GM12878 (cell line): ENCODE results near the gene CNIH1. TPM values are rescaled to one million over a fixed set of nuclear protein-coding genes. Genes with fewer than 3 reads are reported as not detected.

Experiments used
- ATAC-seq: fragments of 200-7000 bp; cut with Tn5 transposase; 3 replicates; pipeline ENCODE4 v1.9.1; 2020; ENCODE audit warnings: mild to moderate bottlenecking, moderate library complexity
- BruUV-seq: library from RNA; stranded (reverse); fragments of 400-500 nt; replicated peaks from 2 replicates; lab custom pipeline; 2021; lab: Mats Ljungman, UMichigan
- CTCF ChIA-PET: fragments of 300-600 bp; sonication (Branson Sonifier 250); formaldehyde crosslinking; extraction: SDS; loops from one replicate; lab custom pipeline; 2021; ENCODE audit warnings: inconsistent platforms; lab: Yijun Ruan, JAX
- POLR2A ChIA-PET: fragments of 350-600 bp; formaldehyde crosslinking; extraction: SDS; loops from one replicate; lab custom pipeline; 2021; ENCODE audit warnings: inconsistent platforms; lab: Charles Lee
- RAD21 ChIA-PET: fragments of 300-600 bp; sonication (Branson Sonifier 250); formaldehyde crosslinking; loops from one replicate; lab custom pipeline; 2023; ENCODE audit warnings: antibody characterized with exemption; ENCODE audit not compliant: unreplicated experiment; lab: Charles Lee
- SMC1A ChIA-PET: fragments of 300-600 bp; sonication (Branson Sonifier 250); formaldehyde crosslinking; loops from one replicate; lab custom pipeline; 2023; ENCODE audit not compliant: unreplicated experiment, uncharacterized antibody; lab: Charles Lee
- DNase-seq: peaks from one replicate; pipeline ENCODE4 v3.0.0-alpha.2; 2011; ENCODE audit warnings: low read depth, low spot score
- FAIRE-seq: peaks from 3 replicates; lab custom pipeline; 2011; peaks lifted over from hg19 to GRCh38; lab: Jason Lieb, UNC
- H2AFZ ChIP-seq: 2 replicates; pipeline ENCODE4 v1.6.0; 2011; ENCODE audit warnings: low read depth, low read length, control low read depth; ENCODE audit not compliant: control insufficient read depth
- H3K27ac ChIP-seq: 2 replicates; pipeline ENCODE4 v1.5.1; 2011; ENCODE audit warnings: control low read depth; ENCODE audit not compliant: control insufficient read depth, insufficient read depth
- H3K27me3 ChIP-seq, 2 experiments: replicated peaks in 1 of 2; 2 replicates each; pipeline versions ENCODE4 v1.6.0 to v1.6.1; 2011; ENCODE audit warnings: low read length in 1 of 2; ENCODE audit not compliant: control insufficient read depth in 2 of 2, insufficient read depth in 2 of 2
- H3K36me3 ChIP-seq, 2 experiments: 2 replicates each; pipeline ENCODE4 v1.5.1; 2011; ENCODE audit warnings: low read length in 1 of 2; ENCODE audit not compliant: control insufficient read depth in 2 of 2, insufficient read depth in 2 of 2
- H3K4me1 ChIP-seq: 2 replicates; pipeline ENCODE4 v1.6.1; 2011; ENCODE audit warnings: mild to moderate bottlenecking, low read length, moderate library complexity, mixed read lengths; ENCODE audit not compliant: control insufficient read depth, insufficient read depth
- H3K4me2 ChIP-seq: 2 replicates; pipeline ENCODE4 v1.6.0; 2011; ENCODE audit warnings: control low read depth; ENCODE audit not compliant: control insufficient read depth, insufficient read depth
- H3K4me3 ChIP-seq: fragments of 200-600 bp; sonication (generic); 2 replicates; pipeline ENCODE4 v1.5.1; 2016
- H3K79me2 ChIP-seq: 2 replicates; pipeline ENCODE4 v1.6.0; 2011; ENCODE audit warnings: low read length; ENCODE audit not compliant: control insufficient read depth, insufficient read depth
- H3K9ac ChIP-seq: 2 replicates; pipeline ENCODE4 v1.8.0; 2011; ENCODE audit warnings: low read length, control low read depth, mixed read lengths; ENCODE audit not compliant: control insufficient read depth, insufficient read depth
- H3K9me3 ChIP-seq: replicated peaks from 3 replicates; pipeline ENCODE4 v1.5.1; 2011; ENCODE audit warnings: mild to moderate bottlenecking, low read length; ENCODE audit not compliant: control insufficient read depth, insufficient read depth
- H4K20me1 ChIP-seq: 2 replicates; pipeline ENCODE4 v1.6.0; 2011; ENCODE audit not compliant: control insufficient read depth, insufficient read depth
- HCFC1 ChIP-seq: fragments of 150-350 bp; IDR thresholded peaks from 2 replicates; pipeline ENCODE4 v1.6.1; 2014; ENCODE audit warnings: low read length
- HDAC2 ChIP-seq: fragments of 200-600 bp; sonication (generic); IDR thresholded peaks from 2 replicates; pipeline ENCODE4 v1.6.1; 2017
- KDM1A ChIP-seq: fragments of 200-600 bp; sonication (generic); IDR thresholded peaks from 2 replicates; pipeline ENCODE4 v1.6.1; 2016; ENCODE audit warnings: borderline replicate concordance
- MTA2 ChIP-seq: fragments of 450-650 bp; IDR thresholded peaks from 2 replicates; pipeline ENCODE4 v1.6.1; 2016; ENCODE audit warnings: low read depth, mild to moderate bottlenecking, moderate library complexity
- POLR2AphosphoS5 ChIP-seq: IDR thresholded peaks from 2 replicates; pipeline ENCODE4 v1.6.1; 2011; ENCODE audit warnings: mild to moderate bottlenecking, low read length, inconsistent platforms
- RAD51 ChIP-seq: fragments of 450-650 bp; IDR thresholded peaks from 2 replicates; pipeline ENCODE4 v1.6.1; 2016; ENCODE audit warnings: moderate library complexity, mild to moderate bottlenecking, inconsistent platforms
- STAT1 ChIP-seq: fragments of 450-650 bp; conservative IDR thresholded peaks from 2 replicates; pipeline ENCODE4 v1.6.1; 2014; ENCODE audit warnings: antibody characterized with exemption, mild to moderate bottlenecking
- TARDBP ChIP-seq: IDR thresholded peaks from 2 replicates; pipeline ENCODE4 v1.6.1; 2016; ENCODE audit warnings: borderline replicate concordance
- ZBED1 ChIP-seq: IDR thresholded peaks from 2 replicates; pipeline ENCODE4 v1.6.1; 2016; ENCODE audit warnings: borderline replicate concordance
- WGBS: methylation state at CpG from one replicate; pipeline ENCODE4 v1.1.6; 2016; ENCODE audit warnings: low lambda C conversion rate; ENCODE audit not compliant: insufficient replicate concordance, insufficient coverage; ENCODE audit errors: missing lambda C conversion rate; 5-methylcytosine and 5-hydroxymethylcytosine counted together
- in situ Hi-C: fragments of 300-500 bp; cut with MboI; formaldehyde crosslinking; loops from 9 replicates; pipeline ENCODE4 v1.14.3; 2018; ENCODE audit warnings: mixed read lengths
- intact Hi-C: fragments of 100-400 bp; cut with micrococcal nuclease; formaldehyde crosslinking; loops from one replicate; pipeline ENCODE4 v1.14.2; 2022; ENCODE audit not compliant: unreplicated experiment
- polyA plus RNA-seq, 11 experiments: library from polyadenylated mRNA; depleted of rRNA in 4 of 11; unstranded in 6 of 11; stranded (reverse) in 5 of 11; fragments of >200 nt; fragmentation: Nextera tagmentation in 4 of 11; fragmentation: Illumina TruSeq in 1 of 11; extraction: Ambion mirVana in 4 of 11; extraction: Trizol in 1 of 11; gene quantifications; 1 replicate in 1 of 11; 2 replicates in 10 of 11; pipeline versions ENCODE4 v1.2.1 to v1.2.3, GENCODE V29; 2011 to 2016; ENCODE audit warnings: inconsistent platforms in 2 of 11, missing spikeins in 2 of 11, low read depth in 1 of 11
- total RNA-seq, 4 experiments: library from RNA; depleted of rRNA in 3 of 4; stranded (reverse); fragments of >200 nt in 3 of 4; fragmentation: Illumina TruSeq in 1 of 4; extraction: Trizol in 1 of 4; gene quantifications; 2 replicates each; pipeline versions ENCODE4 v1.2.1 to v1.2.3, GENCODE V29; 2013 to 2021
- TF ChIP-seq, protein P1 (sequence below): IDR thresholded peaks from 2 replicates; pipeline ENCODE4 v1.6.1; 2011; ENCODE audit warnings: mild to moderate bottlenecking, low read depth, low read length, moderate library complexity; ENCODE audit not compliant: insufficient replicate concordance
- TF ChIP-seq, protein P2 (sequence below): fragments of 450-650 bp; IDR thresholded peaks from 2 replicates; pipeline ENCODE4 v1.6.1; 2014; ENCODE audit warnings: mild to moderate bottlenecking
- TF ChIP-seq, protein P3 (sequence below): fragments of 150-350 bp; IDR thresholded peaks from 2 replicates; pipeline ENCODE4 v1.6.1; 2014; ENCODE audit warnings: mild to moderate bottlenecking, low read depth, low read length
- TF ChIP-seq, protein P4 (sequence below): fragments of 450-650 bp; IDR thresholded peaks from 2 replicates; pipeline ENCODE4 v1.6.1; 2017; ENCODE audit warnings: antibody characterized with exemption, mild to moderate bottlenecking, moderate library complexity

CNIH1 gene
- total and polyA plus RNA-seq, 10 of the 15 experiments (the other 5 are each of a cell fraction or from before 2014, with no cell fraction given): 48.9 to 274 (median 110) TPM

DNA sequence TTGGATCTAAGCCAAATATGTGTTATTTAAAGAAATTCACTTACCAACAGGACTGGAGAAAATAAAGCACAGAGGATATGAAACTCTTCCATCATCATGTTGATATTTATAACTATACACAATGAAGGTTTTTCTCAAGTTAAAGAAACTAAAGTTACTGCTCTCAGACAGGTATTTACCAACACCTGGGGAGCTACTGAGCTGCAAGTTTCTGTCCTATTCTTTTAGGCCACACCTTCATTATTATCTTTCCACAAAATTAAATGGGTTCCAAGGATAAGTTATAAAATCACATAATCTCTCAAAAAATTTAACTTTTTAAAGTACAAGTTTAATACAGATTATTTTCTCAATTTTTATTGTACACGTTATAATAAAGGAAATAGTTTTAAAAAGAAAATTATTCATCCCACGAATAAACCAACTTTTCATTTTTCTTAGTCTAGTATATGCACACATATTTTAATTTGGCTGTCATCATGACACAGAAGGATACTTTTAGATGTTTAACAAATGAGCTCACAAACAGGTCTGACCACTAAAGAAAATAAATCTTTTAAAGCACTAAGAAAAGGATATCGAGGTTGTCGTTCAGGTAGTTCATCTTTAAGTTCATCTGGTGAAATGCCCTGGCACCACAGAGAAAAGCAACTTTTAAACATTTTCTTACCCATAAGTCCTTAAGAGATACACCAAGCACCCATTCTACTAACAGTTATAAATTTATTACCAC is 39.8 kb upstream of the CNIH1 start (continued):
- TF ChIP-seq, protein P1, sequence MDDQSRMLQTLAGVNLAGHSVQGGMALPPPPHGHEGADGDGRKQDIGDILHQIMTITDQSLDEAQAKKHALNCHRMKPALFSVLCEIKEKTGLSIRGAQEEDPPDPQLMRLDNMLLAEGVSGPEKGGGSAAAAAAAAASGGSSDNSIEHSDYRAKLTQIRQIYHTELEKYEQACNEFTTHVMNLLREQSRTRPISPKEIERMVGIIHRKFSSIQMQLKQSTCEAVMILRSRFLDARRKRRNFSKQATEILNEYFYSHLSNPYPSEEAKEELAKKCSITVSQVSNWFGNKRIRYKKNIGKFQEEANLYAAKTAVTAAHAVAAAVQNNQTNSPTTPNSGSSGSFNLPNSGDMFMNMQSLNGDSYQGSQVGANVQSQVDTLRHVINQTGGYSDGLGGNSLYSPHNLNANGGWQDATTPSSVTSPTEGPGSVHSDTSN: no peak
- TF ChIP-seq STAT1: no peak
- no peak for TF ChIP-seq MTA2
- TF ChIP-seq, protein P2, sequence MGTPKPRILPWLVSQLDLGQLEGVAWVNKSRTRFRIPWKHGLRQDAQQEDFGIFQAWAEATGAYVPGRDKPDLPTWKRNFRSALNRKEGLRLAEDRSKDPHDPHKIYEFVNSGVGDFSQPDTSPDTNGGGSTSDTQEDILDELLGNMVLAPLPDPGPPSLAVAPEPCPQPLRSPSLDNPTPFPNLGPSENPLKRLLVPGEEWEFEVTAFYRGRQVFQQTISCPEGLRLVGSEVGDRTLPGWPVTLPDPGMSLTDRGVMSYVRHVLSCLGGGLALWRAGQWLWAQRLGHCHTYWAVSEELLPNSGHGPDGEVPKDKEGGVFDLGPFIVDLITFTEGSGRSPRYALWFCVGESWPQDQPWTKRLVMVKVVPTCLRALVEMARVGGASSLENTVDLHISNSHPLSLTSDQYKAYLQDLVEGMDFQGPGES: no peak
- TF ChIP-seq RAD51: no peak
- TF ChIP-seq ZBED1: no peak
- no peak for TF ChIP-seq KDM1A
- no peak for TF ChIP-seq HCFC1

DNA sequence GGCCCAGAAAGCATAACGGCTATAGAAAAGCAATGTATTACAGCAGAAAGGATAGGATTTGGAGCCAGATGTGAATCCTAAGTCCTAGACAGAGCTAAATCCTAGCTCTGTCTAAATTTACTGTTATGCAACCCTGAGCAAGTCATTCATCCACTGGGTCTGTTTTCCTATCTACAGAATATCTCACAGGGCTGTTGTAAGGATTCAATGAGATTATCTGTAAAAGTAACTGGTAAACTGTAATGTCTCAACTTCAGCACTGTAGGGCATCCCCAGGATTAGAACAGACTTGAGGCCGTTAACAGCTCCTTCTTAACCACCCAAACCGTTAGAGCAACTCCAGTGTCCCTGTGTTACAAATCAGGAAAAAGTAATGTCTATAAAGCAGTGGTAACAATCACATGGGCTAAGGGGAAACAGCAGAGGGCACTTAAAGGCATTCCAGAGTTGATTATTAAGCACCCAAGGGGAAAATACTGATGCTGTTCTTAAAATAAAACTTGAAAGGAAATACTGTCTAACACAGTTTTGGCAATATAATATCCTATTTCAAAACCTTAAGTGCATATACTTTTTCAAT is 37.6 kb upstream of the CNIH1 start:
- CTCF ChIA-PET: no interaction called here
- BruUV-seq: TSS peak; percentile 10
- peaks cover 0 to 6% of the 10 kb centered on the region in 2 experiments; a peak in 2 of 4 replicates for H3K36me3 ChIP-seq
- no peak for TF ChIP-seq HDAC2
- no peak for TF ChIP-seq TARDBP
- TF ChIP-seq POLR2AphosphoS5: no peak
- TF ChIP-seq, protein P3, sequence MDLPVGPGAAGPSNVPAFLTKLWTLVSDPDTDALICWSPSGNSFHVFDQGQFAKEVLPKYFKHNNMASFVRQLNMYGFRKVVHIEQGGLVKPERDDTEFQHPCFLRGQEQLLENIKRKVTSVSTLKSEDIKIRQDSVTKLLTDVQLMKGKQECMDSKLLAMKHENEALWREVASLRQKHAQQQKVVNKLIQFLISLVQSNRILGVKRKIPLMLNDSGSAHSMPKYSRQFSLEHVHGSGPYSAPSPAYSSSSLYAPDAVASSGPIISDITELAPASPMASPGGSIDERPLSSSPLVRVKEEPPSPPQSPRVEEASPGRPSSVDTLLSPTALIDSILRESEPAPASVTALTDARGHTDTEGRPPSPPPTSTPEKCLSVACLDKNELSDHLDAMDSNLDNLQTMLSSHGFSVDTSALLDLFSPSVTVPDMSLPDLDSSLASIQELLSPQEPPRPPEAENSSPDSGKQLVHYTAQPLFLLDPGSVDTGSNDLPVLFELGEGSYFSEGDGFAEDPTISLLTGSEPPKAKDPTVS: no peak
- TF ChIP-seq, protein P4, sequence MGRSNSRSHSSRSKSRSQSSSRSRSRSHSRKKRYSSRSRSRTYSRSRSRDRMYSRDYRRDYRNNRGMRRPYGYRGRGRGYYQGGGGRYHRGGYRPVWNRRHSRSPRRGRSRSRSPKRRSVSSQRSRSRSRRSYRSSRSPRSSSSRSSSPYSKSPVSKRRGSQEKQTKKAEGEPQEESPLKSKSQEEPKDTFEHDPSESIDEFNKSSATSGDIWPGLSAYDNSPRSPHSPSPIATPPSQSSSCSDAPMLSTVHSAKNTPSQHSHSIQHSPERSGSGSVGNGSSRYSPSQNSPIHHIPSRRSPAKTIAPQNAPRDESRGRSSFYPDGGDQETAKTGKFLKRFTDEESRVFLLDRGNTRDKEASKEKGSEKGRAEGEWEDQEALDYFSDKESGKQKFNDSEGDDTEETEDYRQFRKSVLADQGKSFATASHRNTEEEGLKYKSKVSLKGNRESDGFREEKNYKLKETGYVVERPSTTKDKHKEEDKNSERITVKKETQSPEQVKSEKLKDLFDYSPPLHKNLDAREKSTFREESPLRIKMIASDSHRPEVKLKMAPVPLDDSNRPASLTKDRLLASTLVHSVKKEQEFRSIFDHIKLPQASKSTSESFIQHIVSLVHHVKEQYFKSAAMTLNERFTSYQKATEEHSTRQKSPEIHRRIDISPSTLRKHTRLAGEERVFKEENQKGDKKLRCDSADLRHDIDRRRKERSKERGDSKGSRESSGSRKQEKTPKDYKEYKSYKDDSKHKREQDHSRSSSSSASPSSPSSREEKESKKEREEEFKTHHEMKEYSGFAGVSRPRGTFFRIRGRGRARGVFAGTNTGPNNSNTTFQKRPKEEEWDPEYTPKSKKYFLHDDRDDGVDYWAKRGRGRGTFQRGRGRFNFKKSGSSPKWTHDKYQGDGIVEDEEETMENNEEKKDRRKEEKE: no peak

More for the DNA sequence above, 37.6 kb upstream of the CNIH1 start:
- in situ Hi-C loops: no loop called here
- SMC1A ChIA-PET: no interaction called here
- Histone ChIP-seq H3K4me2 (no peak overlapping the region), H3K27ac (no peak overlapping the region), H3K4me3 (no peak overlapping the region), H3K27me3 (no peaks in the 10 kb centered on the region), H3K9ac (no peak overlapping the region), H3K79me2 (peaks cover 21% of the 10 kb centered on the region), H3K9me3 (no peaks in the 10 kb centered on the region), H4K20me1 (no peaks in the 10 kb centered on the region), H2AFZ (no peak overlapping the region), H3K4me1 (peaks cover 10% of the 10 kb centered on the region)
- POLR2A ChIA-PET: no interaction called here
- DNase-seq (no peak), ATAC-seq (no peak), FAIRE-seq (no peak)
- RAD21 ChIA-PET: no interaction called here
- WGBS: 96% methylated on average over 3 of the region's 3 CpGs
- intact Hi-C loops: no loop called here
